OCI-M1 (cell line): Measurements from ENCODE around the gene C14orf132.

Source experiments
- DNase-seq: peaks from one replicate; lab custom pipeline; 2025; lab: John Stamatoyannopoulos, UW

The C14orf132 gene

GRCh38 chr14:96100161-96101064, 61.3 kb downstream of the C14orf132 start:
- DNase-seq, result peak; percentile 73

- no peak for DNase-seq
Measured at GRCh38 chr14:96102081-96102856, 63.1 kb downstream of the C14orf132 start.

GRCh38 chr14:96103075-96103474, 63.9 kb downstream of the C14orf132 start:
- DNase-seq, result no peak

GRCh38 chr14:96103560-96104460, 64.6 kb downstream of the C14orf132 start:
- DNase-seq, result no peak

GRCh38 chr14:96104469-96105057, 65.4 kb downstream of the C14orf132 start:
- DNase-seq, result no peak

GRCh38 chr14:96105089-96105925, 66.1 kb downstream of the C14orf132 start:
- no peak for DNase-seq

GRCh38 chr14:96105926-96106441, 66.8 kb downstream of the C14orf132 start:
- no peak for DNase-seq

- no peak for DNase-seq
Measured at GRCh38 chr14:96106891-96107290, 67.7 kb downstream of the C14orf132 start.

GRCh38 chr14:96108061-96108795, 69.1 kb downstream of the C14orf132 start:
- no peak for DNase-seq

GRCh38 chr14:96108911-96109310, 69.7 kb downstream of the C14orf132 start:
- DNase-seq, result no peak

GRCh38 chr14:96109596-96110355, 70.6 kb downstream of the C14orf132 start:
- DNase-seq, result no peak

GRCh38 chr14:96112032-96112431, 72.9 kb downstream of the C14orf132 start:
- DNase-seq, result no peak

GRCh38 chr14:96114002-96114401, 74.8 kb downstream of the C14orf132 start:
- DNase-seq, result no peak

GRCh38 chr14:96117101-96117897, 78.1 kb downstream of the C14orf132 start:
- no peak for DNase-seq

- DNase-seq, result no peak
Measured at GRCh38 chr14:96117960-96118359, 78.8 kb downstream of the C14orf132 start.

GRCh38 chr14:96118391-96118790, 79.2 kb downstream of the C14orf132 start:
- no peak for DNase-seq

GRCh38 chr14:96119947-96120346, 80.8 kb downstream of the C14orf132 start:
- peak; percentile 4 for DNase-seq

GRCh38 chr14:96120392-96120791, 81.2 kb downstream of the C14orf132 start:
- DNase-seq, result no peak
